Stimulated activated CD4-positive, alpha-beta T cell treated with anti-CD3 and anti-CD28 coated beads, TNF-alpha, amount 100 ng/mL, for 24 hours (primary cell): ENCODE measurements around the gene OR6S1.
A peak's percentile ranks its signal among the peaks of the same experiment; 100 is the strongest.

Experiments used
- DNase-seq, 3 experiments: peaks; one replicate each; pipeline ENCODE4 v3.0.0-alpha.2; 2020; ENCODE audit warnings: low read depth in 3 of 3

The OR6S1 gene

GRCh38 chr14:20641591-20641990 lies at the start of gene OR6S1:
Gene OR6S1, minus strand, starts transcription at chr14:20641691. Its CDS starts 0 bp downstream, at chr14:20641691.
- DNase-seq, result no peak

GRCh38 chr14:20690848-20691640 lies 49.6 kb upstream of the OR6S1 start:
- DNase-seq, result peak in 1 of 3 experiments; percentile 25

GRCh38 chr14:20688167-20688839 lies 46.8 kb upstream of the OR6S1 start, which contains the start of gene ANG:
Gene ANG, plus strand, starts transcription at chr14:20688764. Its CDS starts 4,801 bp downstream, at chr14:20693565.
- DNase-seq, result no peak

- no peak for DNase-seq
Measured at GRCh38 chr14:20687362-20688166, 46.1 kb upstream of the OR6S1 start.

- no peak for DNase-seq
Measured at GRCh38 chr14:20686386-20687143, 45.1 kb upstream of the OR6S1 start.

GRCh38 chr14:20684662-20685456 lies 43.4 kb upstream of the OR6S1 start:
- DNase-seq, result no peak

- DNase-seq, result peak; percentile 61 to 76 (median 64)
Measured at GRCh38 chr14:20683891-20684661, 42.6 kb upstream of the OR6S1 start, which contains the start of gene RNASE4. Gene RNASE4, plus strand, starts transcription at chr14:20684560. Its CDS starts 14,812 bp downstream, at chr14:20699372.

GRCh38 chr14:20683125-20683890 lies 41.8 kb upstream of the OR6S1 start:
- DNase-seq, result peak; percentile 66 to 85 (median 74)

GRCh38 chr14:20682435-20683124 lies 41.1 kb upstream of the OR6S1 start:
- DNase-seq, result peak; percentile 55 to 79 (median 65)

GRCh38 chr14:20682127-20682434 lies 40.6 kb upstream of the OR6S1 start:
- DNase-seq, result no peak

- DNase-seq, result peak; percentile 82 to 85 (median 82)
Measured at GRCh38 chr14:20681348-20682126, 40.0 kb upstream of the OR6S1 start.

- no peak for DNase-seq
Measured at GRCh38 chr14:20680843-20681347, 39.4 kb upstream of the OR6S1 start.

- no peak for DNase-seq
Measured at GRCh38 chr14:20680363-20680762, 38.9 kb upstream of the OR6S1 start.

- DNase-seq, result no peak
Measured at GRCh38 chr14:20679907-20680306, 38.4 kb upstream of the OR6S1 start.

GRCh38 chr14:20676072-20676471 lies 34.6 kb upstream of the OR6S1 start:
- DNase-seq, result no peak

GRCh38 chr14:20675669-20676068 lies 34.2 kb upstream of the OR6S1 start:
- no peak for DNase-seq

GRCh38 chr14:20671597-20672283 lies 30.2 kb upstream of the OR6S1 start:
- no peak for DNase-seq
